Renal cortical epithelial cell (primary cell): Measurements from ENCODE around the gene HHATL. TPM values are rescaled to one million over a fixed set of nuclear protein-coding genes. Genes with fewer than 3 reads are reported as not detected.

Source experiments
- DNase-seq: peaks from one replicate; pipeline ENCODE4 v3.0.0-alpha.2; 2011; ENCODE audit warnings: low read depth
- total RNA-seq: library from RNA; depleted of rRNA; stranded (reverse); fragments of >200 nt; gene quantifications from 2 replicates; pipeline ENCODE4 v1.2.3, GENCODE V29; 2014

HHATL gene, protein sequence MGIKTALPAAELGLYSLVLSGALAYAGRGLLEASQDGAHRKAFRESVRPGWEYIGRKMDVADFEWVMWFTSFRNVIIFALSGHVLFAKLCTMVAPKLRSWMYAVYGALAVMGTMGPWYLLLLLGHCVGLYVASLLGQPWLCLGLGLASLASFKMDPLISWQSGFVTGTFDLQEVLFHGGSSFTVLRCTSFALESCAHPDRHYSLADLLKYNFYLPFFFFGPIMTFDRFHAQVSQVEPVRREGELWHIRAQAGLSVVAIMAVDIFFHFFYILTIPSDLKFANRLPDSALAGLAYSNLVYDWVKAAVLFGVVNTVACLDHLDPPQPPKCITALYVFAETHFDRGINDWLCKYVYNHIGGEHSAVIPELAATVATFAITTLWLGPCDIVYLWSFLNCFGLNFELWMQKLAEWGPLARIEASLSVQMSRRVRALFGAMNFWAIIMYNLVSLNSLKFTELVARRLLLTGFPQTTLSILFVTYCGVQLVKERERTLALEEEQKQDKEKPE
- not detected in 2 replicates for total RNA-seq

DNA sequence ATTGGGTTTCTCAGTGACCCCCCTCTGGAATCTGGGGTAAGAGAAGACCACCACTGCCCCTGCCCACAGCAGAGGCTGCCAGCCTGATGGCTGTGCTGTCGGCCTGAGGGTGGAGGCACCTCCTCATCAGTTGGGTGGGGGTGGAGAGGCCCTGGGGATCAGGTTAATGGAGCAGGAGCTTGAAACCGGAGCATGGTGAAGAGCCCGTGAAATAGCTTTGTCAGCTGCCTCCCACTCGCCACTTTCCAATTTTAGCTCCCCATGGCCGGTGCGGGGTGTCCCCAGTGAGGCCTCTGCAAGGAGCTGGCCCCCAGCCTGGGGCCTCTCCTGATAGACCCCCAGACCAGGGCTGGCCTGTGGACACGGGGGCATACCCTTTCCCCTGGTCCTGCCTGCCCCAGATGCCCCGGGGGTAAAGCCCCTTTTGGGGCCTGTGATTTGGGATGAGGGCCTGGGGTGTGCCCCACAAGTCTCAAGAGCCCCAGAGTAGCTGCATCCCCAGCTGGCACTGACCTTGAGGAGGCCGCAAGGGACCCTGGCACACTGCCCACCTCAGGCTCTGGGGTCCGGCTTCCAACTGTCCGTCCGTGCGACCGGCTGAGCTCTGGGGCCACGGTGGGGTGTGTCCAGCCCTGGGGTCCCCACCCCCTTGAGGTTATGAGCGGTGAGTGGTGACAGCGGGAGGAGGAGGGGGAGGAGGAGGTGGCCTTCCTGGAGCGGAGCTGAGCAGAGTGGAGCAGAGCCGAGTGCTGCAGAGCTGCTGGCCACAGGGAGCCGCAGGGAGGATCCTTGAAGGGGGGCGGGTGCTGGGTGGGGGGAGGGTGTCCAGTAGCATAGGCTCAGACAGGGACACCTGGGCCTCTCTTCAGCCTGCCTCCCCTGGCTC lies at the start of gene HHATL:
TSS of gene HHATL (minus strand) at position 733 of the 886 bp plus-strand sequence. CDS start 1,972 bp downstream, outside the sequence.
- no peak for DNase-seq

DNA sequence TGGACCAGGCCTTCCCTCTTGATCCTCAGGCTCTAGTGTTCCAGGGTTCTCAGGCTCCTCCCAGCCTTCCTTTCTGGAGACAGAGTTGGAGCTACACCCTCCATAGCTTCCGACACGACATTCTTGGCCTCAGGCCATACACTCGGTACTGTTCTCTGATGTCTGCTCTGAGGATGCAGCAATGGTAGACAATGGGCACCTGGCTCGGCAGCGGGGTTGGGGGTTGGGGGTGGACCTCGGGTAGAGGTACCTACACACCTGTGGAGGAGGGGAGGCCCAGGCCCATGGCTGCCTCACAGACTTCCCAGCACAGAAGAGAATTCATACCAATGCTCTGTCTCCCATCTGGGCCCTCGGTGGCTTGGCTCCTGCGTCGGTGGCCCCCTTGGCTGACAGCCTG lies 49.0 kb upstream of the HHATL start:
- DNase-seq = no peak

DNA sequence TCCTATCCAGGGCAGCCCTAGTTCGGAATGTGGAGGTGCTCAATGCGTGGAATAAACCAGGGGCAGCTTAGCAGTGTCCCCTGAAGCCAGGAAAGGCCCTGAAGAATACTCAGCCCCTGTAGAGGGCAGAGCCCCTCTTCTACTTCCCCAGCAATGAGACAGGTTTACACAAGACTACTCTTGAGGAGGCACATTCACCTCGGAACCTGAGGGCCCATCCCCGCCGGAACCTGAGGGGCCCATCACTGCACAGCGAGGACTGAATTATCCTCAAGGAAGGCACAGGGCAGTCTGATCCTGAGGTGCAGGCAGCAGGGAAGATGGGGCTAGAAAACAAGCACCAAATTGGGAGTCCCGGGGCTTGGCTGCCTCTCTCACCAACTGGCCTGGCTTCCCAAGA lies 48.2 kb upstream of the HHATL start:
- no peak for DNase-seq

DNA sequence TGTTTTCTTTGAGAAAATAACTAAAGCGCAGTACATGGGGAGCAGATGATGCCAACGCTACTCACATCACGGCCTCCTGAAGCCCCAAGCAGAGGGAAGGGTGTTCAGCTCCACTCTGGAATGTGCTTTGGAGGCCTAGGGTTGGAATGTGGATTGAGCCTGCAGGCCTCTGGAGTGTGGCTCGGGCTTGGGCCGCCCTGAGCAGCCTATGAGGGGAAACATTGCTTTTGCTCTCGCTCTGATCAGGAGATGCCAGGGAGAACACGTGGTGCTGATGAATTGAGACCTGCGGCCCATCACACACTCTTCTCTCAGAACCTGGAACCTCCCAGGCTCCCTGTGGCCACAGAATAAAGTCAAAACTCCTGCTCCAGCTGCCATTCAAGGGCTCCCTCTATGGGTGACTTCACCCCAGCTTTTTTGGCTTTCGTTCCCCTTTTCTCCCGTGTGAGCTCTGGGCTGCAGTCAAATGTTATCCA lies 47.2 kb upstream of the HHATL start:
- DNase-seq = peak; percentile 64

DNA sequence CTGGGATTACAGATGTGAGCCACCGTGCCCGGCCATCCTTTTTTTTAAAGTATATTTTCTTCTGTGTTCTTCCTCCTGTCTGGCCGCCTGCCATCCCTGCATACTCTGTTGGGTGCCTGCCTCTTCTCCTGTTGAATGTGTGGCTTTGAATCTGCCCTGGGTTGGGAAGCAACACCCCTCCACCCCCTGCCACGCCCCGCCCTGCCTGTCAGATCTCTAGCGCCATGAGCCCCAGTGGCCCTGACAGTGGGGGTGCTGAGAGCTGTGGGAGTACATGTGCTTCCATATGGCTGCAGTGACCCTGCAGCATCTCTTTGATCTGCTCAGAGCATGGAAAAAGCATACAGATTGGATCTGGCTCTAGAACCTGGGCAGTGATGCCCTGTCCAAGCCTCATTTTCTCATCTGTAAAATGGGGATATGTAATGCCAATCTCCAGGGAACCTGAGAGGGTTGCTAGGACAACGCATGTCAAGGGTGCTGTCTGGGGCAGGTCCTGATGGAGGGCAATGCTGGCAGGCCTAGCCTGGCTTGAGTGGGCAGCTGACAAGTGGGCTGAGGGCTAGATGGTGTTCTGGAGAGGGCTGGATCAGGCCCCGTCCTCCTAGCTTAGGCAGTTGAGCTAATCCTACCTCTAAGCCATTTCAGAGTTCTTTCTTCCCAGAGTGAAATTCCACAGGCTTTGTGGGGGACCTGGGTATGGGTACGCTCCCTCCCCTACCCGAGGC lies 46.6 kb upstream of the HHATL start:
- no peak for DNase-seq

DNA sequence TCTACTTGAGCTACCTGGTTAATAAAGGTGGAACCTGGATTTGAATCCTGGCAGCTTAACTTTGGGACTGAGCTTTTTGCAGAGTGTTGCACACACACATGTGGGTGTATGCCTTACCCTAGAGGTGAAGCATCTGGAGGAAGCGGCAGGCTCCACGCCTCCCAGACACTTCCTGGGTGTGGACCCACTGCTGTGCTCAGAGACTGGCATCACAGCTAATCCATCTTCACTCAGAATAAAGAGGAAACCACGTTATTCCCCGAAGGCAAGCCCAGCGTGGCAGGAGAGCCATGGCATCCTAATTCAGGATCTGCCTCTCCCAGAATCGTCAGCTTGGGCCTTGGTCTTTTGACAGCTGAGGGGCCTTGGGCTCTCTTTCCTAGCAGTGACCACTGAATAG lies 45.0 kb upstream of the HHATL start:
- DNase-seq = no peak

DNA sequence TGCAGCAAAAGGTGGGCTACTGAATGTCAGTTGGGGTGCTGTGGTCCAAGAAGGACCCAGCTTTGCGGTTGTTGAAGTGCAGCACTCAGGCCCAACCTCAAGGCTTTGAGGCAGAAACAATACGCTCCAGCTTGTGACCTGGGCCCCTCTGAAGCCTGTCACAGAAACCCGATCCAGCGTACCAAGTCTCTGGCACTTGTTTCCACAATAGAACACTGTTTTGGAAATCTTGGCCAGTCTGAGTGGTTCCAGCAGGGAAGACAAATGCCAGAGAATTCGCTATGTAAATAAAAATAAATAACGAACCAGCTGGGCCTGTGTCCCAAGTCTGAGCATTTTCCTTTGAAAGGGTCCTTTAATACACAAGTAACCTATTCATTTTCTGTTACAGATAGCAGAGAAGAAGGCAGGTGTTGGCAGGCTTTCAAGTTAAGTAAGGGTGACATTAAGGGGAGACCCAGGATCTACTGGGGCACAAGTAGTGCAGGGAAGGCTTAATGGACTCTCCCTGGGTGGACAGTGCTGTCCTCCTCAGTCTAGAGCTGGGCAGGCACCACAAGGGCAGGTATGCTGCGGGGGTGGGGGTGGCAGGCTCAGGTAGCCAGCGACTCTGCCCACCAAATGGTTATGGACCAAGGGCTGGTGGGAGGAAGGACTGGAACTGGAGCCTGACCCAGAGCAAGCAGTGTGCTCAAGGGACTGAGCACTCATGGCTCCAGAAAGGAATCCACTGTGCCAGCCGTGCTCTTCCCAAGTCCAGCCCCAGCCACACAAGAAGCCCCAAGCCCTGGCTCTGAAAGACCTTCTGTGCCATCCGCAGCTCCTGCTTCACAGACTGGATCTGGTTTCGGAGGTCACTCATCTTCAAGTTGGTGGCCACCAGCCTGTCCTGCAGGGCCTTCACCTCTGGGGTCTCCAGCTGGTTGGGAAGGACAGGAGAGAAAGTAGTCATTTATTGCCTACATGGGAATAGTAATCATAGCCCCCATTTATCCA lies 44.2 kb upstream of the HHATL start:
- no peak for DNase-seq

DNA sequence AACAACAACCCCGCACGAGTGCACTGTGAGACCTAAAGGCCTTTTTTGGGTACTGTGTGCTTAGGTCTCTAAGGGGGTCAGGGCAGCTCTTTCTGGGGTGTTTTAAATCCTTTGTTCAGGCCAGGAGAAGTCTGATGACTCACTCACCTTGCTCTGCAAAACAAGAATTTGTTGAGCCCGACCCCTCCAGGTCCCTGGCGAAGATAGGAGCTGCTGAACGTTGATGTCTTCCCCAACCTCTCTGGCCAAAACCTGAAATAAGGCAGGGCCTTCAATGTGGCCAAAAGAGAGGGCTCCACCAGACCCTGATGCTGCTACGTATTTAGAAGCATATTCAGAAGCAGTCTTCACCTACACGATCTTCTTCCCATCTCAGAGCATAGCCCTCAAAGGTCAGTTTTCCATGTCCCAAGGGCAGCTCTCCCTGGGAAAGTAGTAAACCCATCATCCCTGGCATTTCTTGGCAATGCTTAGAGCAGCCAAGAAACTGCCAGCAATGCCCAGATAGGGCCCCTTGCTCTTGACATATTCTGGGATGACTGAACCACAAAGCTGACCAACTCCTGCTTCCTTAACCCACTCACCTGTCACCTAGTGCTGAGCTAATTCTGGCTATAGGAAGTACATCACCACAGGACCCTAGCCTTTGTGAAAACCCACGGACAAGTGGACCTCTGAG lies 43.3 kb upstream of the HHATL start:
- no peak for DNase-seq

DNA sequence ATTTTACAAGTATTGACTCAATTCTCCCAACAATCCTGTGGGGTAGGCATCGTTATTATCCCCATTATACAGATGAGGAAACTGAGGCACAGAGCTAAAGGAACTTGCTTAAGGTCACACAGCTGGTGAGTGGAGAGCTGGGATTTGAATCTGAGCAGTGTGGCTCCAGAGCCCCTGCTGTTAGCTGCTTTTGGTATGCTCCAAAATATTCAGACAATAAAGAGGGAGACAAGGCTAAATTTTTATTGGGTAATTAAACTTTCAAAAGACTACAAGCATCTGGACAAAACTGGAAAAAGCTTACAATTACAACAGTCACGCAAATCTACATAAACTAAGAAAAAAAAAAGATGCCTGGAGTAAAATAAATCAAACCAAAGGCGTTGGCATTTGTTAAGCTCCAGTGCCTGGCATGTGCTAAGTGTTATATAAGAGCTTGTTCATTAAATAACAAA lies 42.7 kb upstream of the HHATL start:
- DNase-seq = peak; percentile 64

DNA sequence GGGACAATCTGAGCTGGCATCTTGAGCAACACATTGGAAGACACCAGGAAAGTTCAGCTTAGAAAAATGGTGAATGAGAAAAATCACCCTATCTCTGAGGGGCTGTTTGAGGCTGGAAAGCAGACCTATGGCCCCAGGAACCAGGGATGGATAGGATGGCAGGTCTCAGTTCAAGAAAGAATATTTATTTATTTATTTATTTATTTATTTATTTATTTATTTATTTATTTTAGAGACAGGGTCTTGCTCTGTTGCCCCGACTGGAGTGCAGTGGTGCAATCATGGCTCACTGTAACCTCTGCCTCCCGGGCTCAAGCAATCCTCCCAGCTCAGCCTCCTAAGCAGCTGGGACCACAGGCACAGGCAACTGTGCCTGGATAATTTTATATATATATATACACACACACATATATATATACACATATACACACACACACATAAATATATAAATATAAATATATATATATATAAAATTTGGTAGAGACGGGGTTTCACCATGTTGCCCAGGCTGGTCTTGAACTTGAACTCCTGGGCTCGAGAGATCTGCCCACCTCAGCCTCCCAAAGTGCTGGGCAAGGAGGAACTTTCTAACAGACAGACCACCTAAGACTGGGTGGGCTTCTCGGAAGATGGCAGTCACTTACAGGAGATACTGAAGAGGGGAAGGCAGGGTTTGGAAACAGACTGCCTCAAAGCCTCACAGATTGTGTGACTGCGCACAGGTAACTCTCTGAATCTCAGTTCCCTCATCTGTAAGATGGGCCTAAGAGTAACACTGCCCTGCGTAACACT lies 40.8 kb upstream of the HHATL start:
- no peak for DNase-seq

DNA sequence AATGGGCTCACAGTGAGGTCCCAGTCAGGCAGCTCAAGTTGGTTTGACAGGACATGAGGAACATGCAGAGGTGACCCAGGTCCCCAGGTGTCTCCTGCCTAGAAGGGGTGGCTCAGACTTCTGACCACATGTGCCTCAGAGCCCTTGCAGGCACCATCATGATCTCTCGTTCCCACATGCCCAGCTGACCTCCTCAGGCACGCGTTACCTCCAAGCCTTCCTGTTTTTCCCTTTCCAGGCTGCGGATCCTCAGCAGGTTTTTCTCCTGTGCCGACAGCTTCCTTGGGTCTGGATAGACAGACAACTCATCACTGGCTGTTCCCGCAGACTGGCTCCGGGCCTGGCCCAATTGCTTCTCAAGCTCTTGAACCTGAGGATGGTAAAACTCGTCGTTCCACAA lies 40.1 kb upstream of the HHATL start:
- DNase-seq = no peak

DNA sequence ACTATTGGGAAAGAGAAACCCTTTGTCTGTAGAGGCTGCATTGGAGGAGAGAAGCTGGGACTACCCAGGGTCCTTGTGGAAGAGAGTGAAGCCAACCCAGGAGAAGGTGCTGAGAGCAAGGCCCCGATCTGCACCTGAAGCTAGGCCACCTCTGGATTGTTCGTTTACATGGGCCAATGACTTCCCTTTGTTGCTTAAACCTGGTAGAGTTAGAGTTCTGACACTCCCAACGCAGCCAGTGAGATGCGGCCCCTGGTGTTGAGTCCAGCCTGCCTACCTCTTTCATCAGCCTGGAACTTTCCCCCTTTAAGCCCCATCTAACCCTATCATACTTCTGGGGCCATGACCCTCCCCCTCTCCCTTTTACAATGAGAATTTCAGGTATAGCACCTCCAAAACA lies 39.7 kb upstream of the HHATL start:
- DNase-seq = no peak

DNA sequence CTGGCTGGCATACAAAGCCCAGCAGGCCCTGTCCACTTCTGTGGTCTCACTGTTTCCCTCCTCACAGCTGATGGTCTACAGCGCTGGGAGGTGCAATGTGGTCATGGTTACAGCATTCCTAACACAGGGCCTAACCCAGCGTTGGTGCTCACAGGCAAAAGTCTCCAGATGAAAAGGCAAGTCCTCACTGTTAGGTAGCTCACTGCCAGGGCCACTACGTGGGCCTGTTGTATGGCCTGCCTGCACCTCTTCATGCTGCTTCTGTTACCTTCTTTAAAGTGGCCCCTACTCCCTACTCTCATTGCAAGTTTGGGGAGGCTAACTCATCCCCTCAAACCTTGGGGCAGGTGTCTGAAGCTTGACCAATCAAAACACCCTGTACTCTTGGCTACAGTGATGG lies 39.2 kb upstream of the HHATL start:
- DNase-seq = no peak

DNA sequence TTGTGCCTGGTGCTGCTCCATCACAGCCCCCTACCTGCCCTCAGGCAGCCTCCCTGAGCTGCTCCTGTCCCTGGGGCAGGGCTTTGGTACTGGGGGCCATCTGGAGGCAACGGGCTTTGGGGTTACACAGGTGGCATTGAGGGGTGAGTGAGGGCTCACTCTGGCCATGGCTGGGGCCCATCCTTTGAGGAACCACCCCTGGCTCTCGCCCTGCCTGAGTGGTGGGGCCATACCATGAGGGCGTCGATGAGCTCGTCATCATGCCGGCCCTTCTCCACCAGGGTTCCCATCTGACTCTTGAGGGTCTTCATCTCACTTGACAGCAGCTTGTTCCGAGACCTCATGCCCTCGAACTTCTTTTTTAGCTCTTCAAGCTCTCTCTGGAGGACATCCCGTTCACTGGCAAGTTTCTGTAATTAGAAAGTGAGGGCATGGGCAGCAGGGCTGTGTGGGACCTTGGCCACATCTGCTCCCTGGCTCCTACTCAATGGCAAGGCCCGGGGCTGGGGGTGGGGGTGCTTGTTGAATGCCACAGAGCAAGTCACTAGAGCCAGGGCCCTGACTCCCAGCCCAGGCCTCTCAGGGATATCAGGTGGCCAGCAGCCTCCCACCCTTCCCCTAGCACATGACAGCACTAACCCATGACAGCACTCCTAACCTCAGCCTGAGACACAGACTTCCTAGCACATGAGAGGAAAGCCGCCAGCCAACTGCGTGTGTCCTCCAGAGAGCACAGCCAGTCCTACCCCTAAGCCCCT lies 37.0 kb upstream of the HHATL start:
- no peak for DNase-seq

DNA sequence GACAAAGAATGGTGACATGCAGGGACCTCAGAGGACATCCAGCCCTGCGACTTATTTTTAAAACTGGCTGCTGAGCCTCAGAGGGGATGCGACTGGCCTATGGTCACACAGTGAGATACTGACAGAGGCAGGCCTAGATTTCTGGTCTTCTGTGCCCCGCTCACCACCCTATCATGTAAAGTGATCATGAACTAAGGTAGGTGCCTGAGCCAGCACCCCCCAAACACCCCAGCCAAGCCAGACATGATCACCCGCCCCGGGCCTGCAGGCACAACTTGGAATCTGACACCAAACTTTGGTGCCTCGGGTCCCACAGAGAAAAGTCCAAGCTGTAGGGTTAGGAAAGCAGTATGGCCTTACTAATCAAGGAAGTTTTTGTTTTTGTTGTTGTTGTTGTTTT lies 33.9 kb upstream of the HHATL start:
- no peak for DNase-seq

DNA sequence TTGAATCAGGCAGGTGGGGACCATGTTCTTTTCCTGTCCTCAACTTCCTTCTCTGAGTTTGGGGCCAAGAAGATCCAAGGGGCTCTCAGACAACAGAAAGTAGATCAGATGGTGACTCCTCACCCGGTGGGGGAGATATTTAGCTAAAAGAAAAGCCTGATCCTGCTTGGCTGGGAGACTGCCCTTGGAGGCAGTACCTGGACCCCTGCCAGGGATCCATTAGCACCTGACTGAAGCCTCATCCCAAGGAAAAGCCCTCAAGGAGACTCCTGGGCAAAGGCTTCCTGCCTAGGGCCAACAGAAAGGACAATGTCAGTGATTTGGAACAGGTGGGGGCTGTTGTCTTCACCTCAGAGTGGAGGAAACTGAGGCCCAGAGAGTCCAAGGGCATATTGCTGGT lies 33.5 kb upstream of the HHATL start:
- no peak for DNase-seq

DNA sequence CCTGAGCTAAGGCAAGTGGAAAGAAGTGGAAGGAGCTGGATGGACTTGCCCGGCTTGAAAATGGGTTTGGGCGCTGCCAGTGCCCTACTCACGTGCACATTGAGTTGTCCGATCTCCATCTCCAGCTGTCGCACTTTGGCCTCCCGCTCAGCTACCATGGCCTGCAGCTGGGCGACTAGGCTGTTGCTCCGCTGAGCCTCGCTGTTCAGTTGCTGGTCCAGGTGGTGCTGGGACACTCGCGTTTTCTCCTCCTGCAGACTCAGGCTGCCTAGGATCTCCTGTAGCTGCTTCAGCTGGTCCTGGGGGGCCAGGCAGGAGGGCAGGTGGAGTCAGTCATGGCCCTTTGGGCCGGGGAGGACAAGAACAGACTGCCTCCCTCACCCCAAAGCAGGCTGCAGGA lies 33.0 kb upstream of the HHATL start:
- no peak for DNase-seq

DNA sequence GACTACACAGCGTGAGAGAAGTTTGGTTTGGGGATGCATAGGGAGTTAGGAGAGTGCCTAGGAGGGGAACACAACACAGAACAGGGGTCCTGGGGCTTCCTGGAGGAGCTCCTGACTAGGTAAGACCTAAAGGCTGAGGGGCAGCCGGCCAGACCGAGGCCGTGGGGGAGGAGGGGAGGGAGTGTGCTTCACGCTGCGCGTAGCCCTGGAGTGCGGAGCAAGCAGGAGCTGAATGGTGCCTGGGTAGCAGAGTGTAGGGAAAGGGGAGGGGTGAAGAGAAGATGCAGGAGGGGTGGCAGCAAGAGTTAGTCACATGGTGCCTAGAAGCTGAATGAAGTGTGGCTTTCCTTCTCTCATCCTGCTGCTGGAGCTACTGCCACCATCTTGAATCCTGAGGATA lies 32.4 kb upstream of the HHATL start:
- DNase-seq = no peak
